ENCODE measurements around the gene GRID2.

DNA sequence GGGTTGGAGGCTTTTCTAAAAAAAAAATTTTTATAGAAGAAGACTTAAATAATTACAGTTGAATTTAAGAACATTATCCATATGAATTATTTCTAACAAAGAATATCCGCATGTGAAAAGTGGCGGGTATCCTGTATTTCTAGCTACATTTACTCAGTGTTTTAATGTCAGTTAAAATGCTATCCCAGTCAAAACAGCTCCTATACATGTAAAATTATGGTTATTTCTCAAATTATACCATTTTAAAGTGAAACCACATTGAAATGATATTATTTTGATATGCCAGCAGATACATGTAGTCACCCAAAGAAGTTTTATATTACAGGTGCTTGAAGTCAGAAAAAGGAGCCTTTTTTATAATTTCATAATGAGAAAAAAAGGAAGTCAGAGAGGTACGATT is 1356.3 kb downstream of the GRID2 start:
- TF ChIP-seq EZH2phosphoT487 (IDR thresholded peaks at IDR 0.05; ENCODE audit: borderline replicate concordance, low read depth), result no peak
- no peak for TF ChIP-seq CTCF (IDR thresholded peaks at IDR 0.05)
- no peak for TF ChIP-seq POLR2AphosphoS5 (IDR thresholded peaks at IDR 0.05; ENCODE audit: low read depth, low read length)
- no peak for TF ChIP-seq NFIC (IDR thresholded peaks at IDR 0.05; ENCODE audit: borderline replicate concordance)
- TF ChIP-seq FOXM1 (IDR thresholded peaks at IDR 0.05; ENCODE audit: low read depth), result no peak

Data from SK-N-SH (cell line).